Measurements from ENCODE around the gene ACTRT2.

GRCh38 chr1:3065797-3066196 lies 44.5 kb downstream of the ACTRT2 start:
- TF ChIP-seq EZH2phosphoT487 (IDR thresholded peaks at IDR 0.05; ENCODE audit: insufficient read depth, low read depth) (no peak), EZH2 (IDR thresholded peaks at IDR 0.05; ENCODE audit: insufficient read depth, poor library complexity, severe bottlenecking) (no peak)
